HG03469 (cell line): Measurements from ENCODE around the gene TTLL12.

Source experiments
- ATAC-seq: cut with Tn5 transposase; IDR thresholded peaks from one replicate; pipeline ENCODE4 v1.9.1; 2021; ENCODE audit warnings: mild to moderate bottlenecking, moderate library complexity, moderate number of reproducible peaks; ENCODE audit not compliant: unreplicated experiment

Gene TTLL12

GRCh38 chr22:43131773-43132501 is 55.0 kb downstream of the TTLL12 start:
- no peak for ATAC-seq

- ATAC-seq = no peak
These were observed 57.2 kb downstream of the TTLL12 start for GRCh38 chr22:43129426-43130425.

- ATAC-seq = no peak
These were observed 58.0 kb downstream of the TTLL12 start for GRCh38 chr22:43128928-43129424.

DNA sequence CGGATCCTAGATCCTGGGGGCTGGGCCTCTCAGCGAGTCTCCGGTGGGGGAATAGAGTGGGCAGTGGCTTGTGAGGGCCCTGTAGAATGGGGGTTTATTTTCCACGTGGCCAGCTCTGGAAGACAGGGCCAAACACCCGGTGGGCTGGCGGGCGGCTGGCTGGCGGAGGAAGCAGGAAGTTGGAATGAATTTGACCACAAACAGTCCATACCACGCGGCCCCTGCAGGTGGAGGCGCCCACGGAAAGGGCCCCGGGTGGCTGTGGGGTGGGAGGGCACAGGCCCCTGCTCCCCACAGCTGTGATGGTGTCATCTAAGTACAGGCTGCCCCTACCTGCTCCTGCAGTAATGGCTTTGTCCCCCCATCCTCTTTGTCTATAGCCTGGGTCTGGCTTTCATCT is 58.8 kb downstream of the TTLL12 start:
- no peak for ATAC-seq

DNA sequence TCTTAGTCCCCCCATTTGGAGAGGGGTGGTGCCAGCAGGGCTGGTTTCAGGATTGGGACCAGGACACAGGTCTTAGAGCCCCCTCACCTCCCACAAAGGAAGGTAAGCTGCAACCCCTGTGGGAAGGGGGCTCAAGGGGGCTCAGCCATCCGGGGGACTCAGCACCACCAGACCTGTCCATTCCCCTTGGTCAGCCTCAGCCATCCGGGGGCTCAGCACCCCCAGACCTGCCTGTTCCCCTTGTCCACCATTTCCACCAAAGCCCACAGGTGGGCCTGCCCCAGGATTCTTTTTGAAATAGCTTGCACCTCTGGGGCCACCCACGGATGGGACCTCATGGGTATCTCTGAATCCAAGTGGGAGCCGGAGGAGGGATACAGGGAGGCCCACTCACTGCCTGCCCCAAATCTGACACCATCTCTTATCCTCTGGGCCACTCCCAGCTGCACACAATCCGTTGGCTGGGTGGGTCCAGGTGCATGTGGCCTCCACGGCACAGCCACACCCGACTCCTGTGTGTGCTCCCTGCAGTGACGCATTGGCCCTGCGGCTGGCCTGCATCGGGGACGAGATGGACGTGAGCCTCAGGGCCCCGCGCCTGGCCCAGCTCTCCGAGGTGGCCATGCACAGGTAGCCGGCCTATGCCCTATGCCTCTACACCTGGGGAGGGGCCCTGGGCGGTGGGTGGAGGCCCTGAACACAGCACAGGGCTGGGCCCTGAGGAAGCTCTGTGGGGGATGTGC is 59.6 kb downstream of the TTLL12 start:
- ATAC-seq = no peak

GRCh38 chr22:43126501-43127165 is 60.3 kb downstream of the TTLL12 start:
- ATAC-seq = no peak

GRCh38 chr22:43118953-43119458 is 67.9 kb downstream of the TTLL12 start:
- peak; percentile 46 for ATAC-seq

DNA sequence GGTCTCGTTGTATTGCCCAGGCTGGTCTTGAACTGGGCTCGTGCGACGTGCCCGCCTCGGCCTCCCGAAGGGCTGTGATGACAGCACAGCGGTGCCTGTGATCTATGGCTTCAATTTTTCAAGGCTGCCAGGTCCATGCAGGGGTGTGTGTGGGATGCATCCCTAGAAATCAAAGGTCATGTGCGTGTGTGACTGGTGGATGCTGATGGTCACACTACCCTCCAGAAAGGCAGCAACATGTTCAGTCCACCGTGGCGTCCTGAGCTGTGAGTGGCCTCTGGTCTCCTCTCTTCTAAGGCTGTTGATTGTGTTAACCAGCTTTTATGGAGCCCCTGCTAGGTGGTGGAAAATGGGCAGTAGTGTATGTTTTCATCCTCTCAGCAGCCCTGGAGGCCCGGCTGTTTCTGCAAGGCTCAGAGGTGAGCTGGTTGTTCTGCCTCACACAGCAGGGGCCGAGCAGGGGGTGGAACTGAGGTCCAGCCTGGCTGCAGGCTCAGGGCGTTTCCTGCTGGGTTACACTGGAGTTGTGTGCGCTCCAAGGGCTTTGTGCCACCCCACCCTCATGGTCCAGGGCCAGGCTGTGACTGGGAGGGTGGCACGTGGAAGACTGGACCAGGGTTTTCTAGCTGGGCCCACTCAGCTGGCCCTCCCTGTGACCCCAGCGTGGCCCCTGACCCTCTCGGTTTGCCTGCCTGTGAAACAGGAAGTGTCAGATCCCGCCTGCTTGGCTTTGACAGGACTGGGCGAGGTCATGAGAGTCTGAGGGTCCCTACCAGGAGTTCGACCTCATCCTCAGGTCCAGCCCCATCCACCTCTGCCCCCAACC is 68.7 kb downstream of the TTLL12 start:
- no peak for ATAC-seq

- no peak for ATAC-seq
These were observed 70.0 kb downstream of the TTLL12 start for GRCh38 chr22:43116932-43117331.
